Fibroblast of lung (primary cell): ENCODE measurements around the gene MIPOL1. TPM values are rescaled to one million over a fixed set of nuclear protein-coding genes. Genes with fewer than 3 reads are reported as not detected.

ENCODE experiments used
- DNase-seq, 2 donors: peaks; one replicate each; pipeline versions ENCODE4 v3.0.0 to v3.0.0-alpha.2; 2010; ENCODE audit warnings: low read depth in 2 of 2
- H2AFZ ChIP-seq: 2 replicates; pipeline ENCODE4 v1.5.1; 2012; ENCODE audit warnings: low read length, control low read depth, inconsistent platforms
- H3K27ac ChIP-seq: 2 replicates; pipeline ENCODE4 v1.5.1; 2011; ENCODE audit warnings: low read length, control low read depth; ENCODE audit not compliant: insufficient read depth
- H3K27me3 ChIP-seq: 2 replicates; pipeline ENCODE4 v1.5.1; 2011; ENCODE audit warnings: mild to moderate bottlenecking, low read length; ENCODE audit not compliant: control insufficient read depth, insufficient read depth
- H3K36me3 ChIP-seq: 2 replicates; pipeline ENCODE4 v1.5.1; 2011; ENCODE audit warnings: low read length; ENCODE audit not compliant: control insufficient read depth, insufficient read depth
- H3K4me1 ChIP-seq: 2 replicates; pipeline ENCODE4 v1.5.1; 2011; ENCODE audit warnings: low read length; ENCODE audit not compliant: control insufficient read depth, insufficient read depth; ENCODE audit errors: extremely low read depth
- H3K4me2 ChIP-seq: 2 replicates; pipeline ENCODE4 v1.5.1; 2011; ENCODE audit warnings: low read length, control low read depth; ENCODE audit not compliant: insufficient read depth; ENCODE audit errors: extremely low read depth
- H3K4me3 ChIP-seq, 4 experiments: fragments of 200-600 bp in 1 of 4; sonication (generic) in 1 of 4; replicated peaks in 1 of 4; 2 replicates each; pipeline ENCODE4 v1.5.1; 2011 to 2016; ENCODE audit warnings: low read length in 4 of 4, low read depth in 3 of 4, mild to moderate bottlenecking in 3 of 4, control low read depth in 2 of 4, inconsistent platforms in 1 of 4, mixed read lengths in 1 of 4; ENCODE audit not compliant: insufficient read depth in 1 of 4; ENCODE audit errors: control extremely low read depth in 1 of 4
- H3K79me2 ChIP-seq: 2 replicates; pipeline ENCODE4 v1.5.1; 2012; ENCODE audit warnings: mild to moderate bottlenecking, low read length, inconsistent platforms; ENCODE audit not compliant: control insufficient read depth, insufficient read depth
- H3K9ac ChIP-seq: 2 replicates; pipeline ENCODE4 v1.5.1; 2011; ENCODE audit warnings: mild to moderate bottlenecking, low read length, control low read depth; ENCODE audit not compliant: insufficient read depth
- H3K9me3 ChIP-seq: 2 replicates; pipeline ENCODE4 v1.5.1; 2012; ENCODE audit warnings: low read depth, low read length; ENCODE audit not compliant: control insufficient read depth, insufficient read depth
- H4K20me1 ChIP-seq: 2 replicates; pipeline ENCODE4 v1.5.1; 2011; ENCODE audit warnings: low read length; ENCODE audit not compliant: control insufficient read depth, insufficient read depth; ENCODE audit errors: extremely low read depth
- EZH2 ChIP-seq: IDR thresholded peaks from 2 replicates; pipeline ENCODE4 v1.5.1; 2012; ENCODE audit warnings: low read length, control low read depth, mild to moderate bottlenecking; ENCODE audit errors: missing control alignments
- polyA plus RNA-seq, 2 donors: library from polyadenylated mRNA; depleted of rRNA in 1 of 2; stranded (reverse) in 1 of 2; unstranded in 1 of 2; fragments of >200 nt; gene quantifications; 2 replicates each; pipeline ENCODE4 v1.2.1, GENCODE V29; 2011 to 2012; ENCODE audit warnings: missing spikeins in 1 of 2
- total RNA-seq: library from RNA; depleted of rRNA; stranded (reverse); fragments of >200 nt; gene quantifications from 2 replicates; pipeline ENCODE4 v1.2.1, GENCODE V29; 2014
- TF ChIP-seq, protein P1 (sequence below), 2 donors: IDR thresholded peaks in 1 of 2; conservative IDR thresholded peaks in 1 of 2; 1 replicate in 1 of 2; 2 replicates in 1 of 2; pipeline ENCODE4 v1.5.1; 2011 to 2012; ENCODE audit warnings: low read length in 2 of 2, control low read depth in 1 of 2, inconsistent platforms in 1 of 2, low read depth in 1 of 2, mild to moderate bottlenecking in 1 of 2

MIPOL1 gene
- total and polyA plus RNA-seq, 2 donors (not counting 1 experiment from before 2014, with no cell fraction given): 6.4 to 8.6 TPM

DNA sequence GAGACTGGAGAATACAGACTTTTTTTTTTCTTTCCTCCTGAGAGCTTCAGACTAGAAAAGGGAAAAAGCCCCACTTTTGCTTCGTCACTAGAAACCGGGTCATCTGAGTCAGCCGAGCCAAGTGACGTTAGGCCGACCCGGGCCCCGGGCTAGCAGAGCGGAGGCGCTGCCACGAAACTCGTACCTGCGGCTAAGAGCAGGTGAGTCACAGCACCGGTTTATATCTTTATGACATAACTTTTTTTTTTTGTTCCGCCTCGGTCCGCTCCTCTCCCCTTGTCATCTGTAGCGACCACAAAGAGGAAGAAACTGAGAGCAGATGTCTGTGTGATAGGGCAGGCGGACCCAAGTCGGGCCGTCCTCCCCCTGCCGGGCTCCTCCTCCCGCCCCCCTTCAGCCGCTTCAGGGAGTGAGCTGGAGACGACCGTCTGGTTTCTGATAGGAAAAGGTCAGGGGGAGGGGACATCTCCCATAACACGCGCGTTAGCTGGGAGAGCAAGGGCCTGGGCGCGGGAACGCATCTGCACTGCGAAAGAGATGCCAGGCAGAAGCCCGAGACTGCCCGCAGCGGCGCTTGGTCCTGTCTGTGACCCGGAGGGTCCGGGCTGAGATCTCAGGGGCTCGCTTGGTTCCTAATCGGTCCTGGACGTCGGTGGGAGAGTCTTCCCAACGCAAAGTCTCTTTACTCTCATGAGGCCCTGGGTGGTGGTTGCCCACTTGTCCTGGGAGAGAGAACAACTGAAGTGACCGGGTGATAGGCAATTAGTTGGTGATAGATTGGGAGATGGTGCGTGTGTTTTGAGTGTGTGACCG lies 398.3 kb downstream of the MIPOL1 start:
- no peak overlapping the region for H2AFZ ChIP-seq
- H3K9me3 ChIP-seq: no peaks in the 10 kb centered on the region
- peaks cover 79% of the 10 kb centered on the region for H3K27me3 ChIP-seq
- H3K4me1 ChIP-seq: no peaks in the 10 kb centered on the region
- H3K36me3 ChIP-seq: no peaks in the 10 kb centered on the region
- H4K20me1 ChIP-seq: no peaks in the 10 kb centered on the region
- H3K4me2 ChIP-seq: peak overlapping the region; percentile 47
- peak; percentile 86 for TF ChIP-seq EZH2
- TF ChIP-seq, protein P1, sequence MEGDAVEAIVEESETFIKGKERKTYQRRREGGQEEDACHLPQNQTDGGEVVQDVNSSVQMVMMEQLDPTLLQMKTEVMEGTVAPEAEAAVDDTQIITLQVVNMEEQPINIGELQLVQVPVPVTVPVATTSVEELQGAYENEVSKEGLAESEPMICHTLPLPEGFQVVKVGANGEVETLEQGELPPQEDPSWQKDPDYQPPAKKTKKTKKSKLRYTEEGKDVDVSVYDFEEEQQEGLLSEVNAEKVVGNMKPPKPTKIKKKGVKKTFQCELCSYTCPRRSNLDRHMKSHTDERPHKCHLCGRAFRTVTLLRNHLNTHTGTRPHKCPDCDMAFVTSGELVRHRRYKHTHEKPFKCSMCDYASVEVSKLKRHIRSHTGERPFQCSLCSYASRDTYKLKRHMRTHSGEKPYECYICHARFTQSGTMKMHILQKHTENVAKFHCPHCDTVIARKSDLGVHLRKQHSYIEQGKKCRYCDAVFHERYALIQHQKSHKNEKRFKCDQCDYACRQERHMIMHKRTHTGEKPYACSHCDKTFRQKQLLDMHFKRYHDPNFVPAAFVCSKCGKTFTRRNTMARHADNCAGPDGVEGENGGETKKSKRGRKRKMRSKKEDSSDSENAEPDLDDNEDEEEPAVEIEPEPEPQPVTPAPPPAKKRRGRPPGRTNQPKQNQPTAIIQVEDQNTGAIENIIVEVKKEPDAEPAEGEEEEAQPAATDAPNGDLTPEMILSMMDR (conservative IDR thresholded peaks at IDR 0.05 in 1 of 2, IDR thresholded peaks at IDR 0.05 in 1 of 2; ENCODE audit: low read depth in 1 of 2, low read length in 2 of 2): no peak
- peak in 1 of 2 donors; percentile 22 for DNase-seq
- H3K4me3 ChIP-seq: peak overlapping the region in 2 of 4 experiments; percentile 24 to 62
- H3K27ac ChIP-seq: no peak overlapping the region
- no peak overlapping the region for H3K9ac ChIP-seq
- H3K79me2 ChIP-seq: no peaks in the 10 kb centered on the region

DNA sequence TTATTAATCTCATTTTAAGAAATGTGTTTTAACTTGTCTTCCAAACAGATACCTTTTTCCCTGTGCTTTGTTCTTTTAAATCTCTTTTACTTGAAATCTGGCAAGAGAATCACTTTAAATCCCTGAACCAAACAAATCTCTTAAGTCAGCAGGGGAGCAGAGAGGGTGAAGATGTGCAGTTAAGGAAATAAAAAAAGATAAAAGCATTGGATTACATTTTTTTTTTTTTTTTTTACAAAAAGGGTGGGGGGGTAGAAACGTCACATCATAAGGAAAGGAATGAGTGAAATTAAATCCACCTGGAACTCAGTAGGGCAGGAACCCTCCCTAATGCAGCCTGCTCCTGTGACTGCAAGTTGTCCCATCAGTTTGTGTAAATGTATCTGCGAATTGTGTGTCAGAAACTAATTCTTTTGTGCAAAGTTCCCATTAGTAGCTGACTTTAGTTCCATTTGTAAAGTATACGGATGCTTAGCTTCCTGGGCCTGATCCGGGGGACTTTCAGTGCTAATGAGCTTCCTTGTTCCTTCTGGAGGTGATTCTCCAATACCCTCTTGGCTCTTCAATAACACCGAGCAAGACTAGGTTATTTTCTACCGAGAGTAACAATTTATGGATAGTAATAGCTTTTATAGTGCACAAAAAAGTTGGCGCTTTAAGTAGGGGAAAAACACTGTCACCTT lies 399.2 kb downstream of the MIPOL1 start:
- Histone ChIP-seq H3K4me2 (no peak overlapping the region), H3K4me1 (no peaks in the 10 kb centered on the region), H4K20me1 (no peaks in the 10 kb centered on the region), H3K9me3 (no peaks in the 10 kb centered on the region), H2AFZ (no peak overlapping the region), H3K36me3 (no peaks in the 10 kb centered on the region), H3K79me2 (no peaks in the 10 kb centered on the region), H3K4me3 (no peak overlapping the region), H3K27me3 (peaks cover 80% of the 10 kb centered on the region), H3K9ac (no peak overlapping the region), H3K27ac (no peak overlapping the region)
- no peak for TF ChIP-seq EZH2
- TF ChIP-seq, protein P1 (conservative IDR thresholded peaks at IDR 0.05 in 1 of 2, IDR thresholded peaks at IDR 0.05 in 1 of 2; ENCODE audit: low read depth in 1 of 2, low read length in 2 of 2): no peak
- no peak for DNase-seq

GRCh38 chr14:37597538-37597913 lies 399.8 kb downstream of the MIPOL1 start:
- H3K4me3 ChIP-seq: no peak overlapping the region
- H3K9ac ChIP-seq: no peak overlapping the region
- H3K4me2 ChIP-seq: no peak overlapping the region
- H2AFZ ChIP-seq: no peak overlapping the region
- no peaks in the 10 kb centered on the region for H3K36me3 ChIP-seq
- no peaks in the 10 kb centered on the region for H4K20me1 ChIP-seq
- no peaks in the 10 kb centered on the region for H3K9me3 ChIP-seq
- H3K4me1 ChIP-seq: no peaks in the 10 kb centered on the region
- no peaks in the 10 kb centered on the region for H3K79me2 ChIP-seq
- DNase-seq: no peak
- peaks cover 80% of the 10 kb centered on the region for H3K27me3 ChIP-seq
- no peak overlapping the region for H3K27ac ChIP-seq
- TF ChIP-seq EZH2: peak; percentile 83
- TF ChIP-seq, protein P1 (conservative IDR thresholded peaks at IDR 0.05 in 1 of 2, IDR thresholded peaks at IDR 0.05 in 1 of 2; ENCODE audit: low read depth in 1 of 2, low read length in 2 of 2): peak; percentile 43 to 59
